PFSK-1 (cell line): ENCODE data around the gene TMEM138.

Source experiments
- FOXP2 ChIP-seq: optimal IDR thresholded peaks from 2 replicates; pipeline ENCODE3; 2011; ENCODE audit warnings: borderline replicate concordance, control low read depth, inconsistent platforms; ENCODE audit not compliant: insufficient read depth; ENCODE audit errors: extremely low read length, extremely low read depth
- POLR2AphosphoS5 ChIP-seq: IDR thresholded peaks from 2 replicates; pipeline ENCODE4 v1.6.1; 2012; ENCODE audit warnings: low read depth, mild to moderate bottlenecking, control low read depth, low read length, moderate library complexity
- SIN3A ChIP-seq: IDR thresholded peaks from 2 replicates; pipeline ENCODE4 v1.6.1; 2012; ENCODE audit warnings: mild to moderate bottlenecking, low read length, moderate library complexity, borderline replicate concordance; ENCODE audit not compliant: insufficient read depth
- TAF1 ChIP-seq: IDR thresholded peaks from 2 replicates; pipeline ENCODE4 v1.6.1; 2012; ENCODE audit warnings: low read length, control low read depth, borderline replicate concordance; ENCODE audit not compliant: insufficient read depth
- TF ChIP-seq, protein P1 (sequence below), 2 experiments: IDR thresholded peaks; 2 replicates each; pipeline versions ENCODE4 v1.6.1 to v1.8.0; 2011 to 2012; ENCODE audit warnings: low read depth in 2 of 2, low read length in 2 of 2, control low read depth in 1 of 2, inconsistent platforms in 1 of 2, mild to moderate bottlenecking in 1 of 2, moderate library complexity in 1 of 2; ENCODE audit not compliant: insufficient read depth in 1 of 2

The TMEM138 gene

DNA sequence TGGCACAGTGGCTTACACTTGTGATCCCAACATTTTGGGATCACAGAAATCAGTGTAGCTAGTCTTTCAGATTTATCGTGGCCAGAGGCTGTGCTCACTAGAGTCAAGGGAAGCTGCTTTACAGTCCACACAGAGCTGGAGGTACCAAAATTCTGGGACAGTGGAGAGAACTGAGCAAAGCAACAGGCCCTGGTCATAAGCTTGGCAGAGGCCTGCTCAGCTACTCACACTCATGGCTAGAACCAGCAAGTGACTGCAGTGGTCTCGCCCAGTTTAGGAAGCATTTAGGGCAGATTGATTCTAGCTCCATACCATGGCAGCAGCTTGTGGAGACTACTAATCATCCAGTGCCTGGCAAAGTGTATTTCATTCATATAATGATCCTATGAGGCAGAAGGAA lies 39.0 kb downstream of the TMEM138 start:
- TF ChIP-seq SIN3A: no peak
- TF ChIP-seq, protein P1, sequence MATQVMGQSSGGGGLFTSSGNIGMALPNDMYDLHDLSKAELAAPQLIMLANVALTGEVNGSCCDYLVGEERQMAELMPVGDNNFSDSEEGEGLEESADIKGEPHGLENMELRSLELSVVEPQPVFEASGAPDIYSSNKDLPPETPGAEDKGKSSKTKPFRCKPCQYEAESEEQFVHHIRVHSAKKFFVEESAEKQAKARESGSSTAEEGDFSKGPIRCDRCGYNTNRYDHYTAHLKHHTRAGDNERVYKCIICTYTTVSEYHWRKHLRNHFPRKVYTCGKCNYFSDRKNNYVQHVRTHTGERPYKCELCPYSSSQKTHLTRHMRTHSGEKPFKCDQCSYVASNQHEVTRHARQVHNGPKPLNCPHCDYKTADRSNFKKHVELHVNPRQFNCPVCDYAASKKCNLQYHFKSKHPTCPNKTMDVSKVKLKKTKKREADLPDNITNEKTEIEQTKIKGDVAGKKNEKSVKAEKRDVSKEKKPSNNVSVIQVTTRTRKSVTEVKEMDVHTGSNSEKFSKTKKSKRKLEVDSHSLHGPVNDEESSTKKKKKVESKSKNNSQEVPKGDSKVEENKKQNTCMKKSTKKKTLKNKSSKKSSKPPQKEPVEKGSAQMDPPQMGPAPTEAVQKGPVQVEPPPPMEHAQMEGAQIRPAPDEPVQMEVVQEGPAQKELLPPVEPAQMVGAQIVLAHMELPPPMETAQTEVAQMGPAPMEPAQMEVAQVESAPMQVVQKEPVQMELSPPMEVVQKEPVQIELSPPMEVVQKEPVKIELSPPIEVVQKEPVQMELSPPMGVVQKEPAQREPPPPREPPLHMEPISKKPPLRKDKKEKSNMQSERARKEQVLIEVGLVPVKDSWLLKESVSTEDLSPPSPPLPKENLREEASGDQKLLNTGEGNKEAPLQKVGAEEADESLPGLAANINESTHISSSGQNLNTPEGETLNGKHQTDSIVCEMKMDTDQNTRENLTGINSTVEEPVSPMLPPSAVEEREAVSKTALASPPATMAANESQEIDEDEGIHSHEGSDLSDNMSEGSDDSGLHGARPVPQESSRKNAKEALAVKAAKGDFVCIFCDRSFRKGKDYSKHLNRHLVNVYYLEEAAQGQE (IDR thresholded peaks at IDR 0.05; ENCODE audit: insufficient read depth in 1 of 2, low read depth in 2 of 2, low read length in 2 of 2): no peak
- no peak for TF ChIP-seq FOXP2
- TF ChIP-seq POLR2AphosphoS5: no peak; the same call in 1 of the 2 replicates
- no peak for TF ChIP-seq TAF1

DNA sequence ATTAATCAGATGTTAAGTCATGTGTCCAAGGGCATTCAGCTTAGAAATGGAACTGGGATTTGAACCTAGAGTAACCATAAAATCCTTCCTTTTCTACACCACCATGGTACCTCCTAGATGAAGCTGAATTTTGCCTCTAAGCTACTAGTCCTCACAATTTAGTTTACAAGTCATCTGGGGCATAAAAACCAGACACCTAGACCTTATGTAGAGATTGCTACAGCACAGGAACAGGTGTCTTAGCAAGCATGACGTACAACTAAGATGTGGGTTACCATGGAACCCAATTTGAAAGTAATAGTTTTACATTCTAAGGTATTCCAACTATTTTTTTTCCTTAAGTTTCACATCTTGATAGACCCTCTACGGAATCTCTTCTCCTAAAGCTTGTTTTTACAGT lies 39.4 kb downstream of the TMEM138 start:
- TF ChIP-seq TAF1 (no peak), POLR2AphosphoS5 (peak; percentile 59), FOXP2 (no peak)

- TF ChIP-seq FOXP2: no peak
- TF ChIP-seq, protein P1 (IDR thresholded peaks at IDR 0.05; ENCODE audit: insufficient read depth in 1 of 2, low read depth in 2 of 2, low read length in 2 of 2): no peak
- TF ChIP-seq SIN3A: no peak
- TF ChIP-seq POLR2AphosphoS5: no peak
- no peak for TF ChIP-seq TAF1
These were observed 41.5 kb downstream of the TMEM138 start for GRCh38 chr11:61403658-61404057.

GRCh38 chr11:61404103-61404502 lies 41.9 kb downstream of the TMEM138 start:
- TF ChIP-seq FOXP2: no peak
- no peak for TF ChIP-seq SIN3A
- TF ChIP-seq POLR2AphosphoS5: no peak
- TF ChIP-seq TAF1: no peak
- TF ChIP-seq, protein P1 (IDR thresholded peaks at IDR 0.05; ENCODE audit: insufficient read depth in 1 of 2, low read depth in 2 of 2, low read length in 2 of 2): no peak

- no peak for TF ChIP-seq POLR2AphosphoS5
- TF ChIP-seq TAF1: no peak
- TF ChIP-seq, protein P1 (IDR thresholded peaks at IDR 0.05; ENCODE audit: insufficient read depth in 1 of 2, low read depth in 2 of 2, low read length in 2 of 2): no peak
- TF ChIP-seq SIN3A: no peak
- TF ChIP-seq FOXP2: no peak
These were observed 42.5 kb downstream of the TMEM138 start for GRCh38 chr11:61404641-61405040.
